Kidney epithelial cell (primary cell): ENCODE results near the gene LTBP1. TPM values are rescaled to one million over a fixed set of nuclear protein-coding genes. Genes with fewer than 3 reads are reported as not detected.

Experiments
- DNase-seq: peaks from one replicate; pipeline ENCODE4 v3.0.0-alpha.2; 2010; ENCODE audit warnings: low read depth
- H3K27me3 ChIP-seq: 2 replicates; pipeline ENCODE4 v1.6.0; 2011; ENCODE audit warnings: low read length; ENCODE audit not compliant: control insufficient read depth, insufficient read depth
- H3K36me3 ChIP-seq: 2 replicates; pipeline ENCODE4 v1.5.1; 2011; ENCODE audit warnings: low read length; ENCODE audit not compliant: control insufficient read depth, insufficient read depth
- H3K4me3 ChIP-seq: 2 replicates; pipeline ENCODE4 v1.5.1; 2011; ENCODE audit warnings: low read depth, mild to moderate bottlenecking, control low read depth, low read length
- CTCF ChIP-seq: IDR thresholded peaks from 2 replicates; pipeline ENCODE4 v1.5.1; 2011; ENCODE audit warnings: mild to moderate bottlenecking, moderate library complexity, low read length, control low read depth, inconsistent platforms; ENCODE audit not compliant: insufficient read depth, poor library complexity, severe bottlenecking
- total RNA-seq: library from RNA; depleted of rRNA; stranded (reverse); fragments of >200 nt; gene quantifications from 2 replicates; pipeline ENCODE4 v1.2.3, GENCODE V29; 2015

LTBP1 gene
- total RNA-seq, 1 donor from 2014 or later = 39.3 TPM

DNA sequence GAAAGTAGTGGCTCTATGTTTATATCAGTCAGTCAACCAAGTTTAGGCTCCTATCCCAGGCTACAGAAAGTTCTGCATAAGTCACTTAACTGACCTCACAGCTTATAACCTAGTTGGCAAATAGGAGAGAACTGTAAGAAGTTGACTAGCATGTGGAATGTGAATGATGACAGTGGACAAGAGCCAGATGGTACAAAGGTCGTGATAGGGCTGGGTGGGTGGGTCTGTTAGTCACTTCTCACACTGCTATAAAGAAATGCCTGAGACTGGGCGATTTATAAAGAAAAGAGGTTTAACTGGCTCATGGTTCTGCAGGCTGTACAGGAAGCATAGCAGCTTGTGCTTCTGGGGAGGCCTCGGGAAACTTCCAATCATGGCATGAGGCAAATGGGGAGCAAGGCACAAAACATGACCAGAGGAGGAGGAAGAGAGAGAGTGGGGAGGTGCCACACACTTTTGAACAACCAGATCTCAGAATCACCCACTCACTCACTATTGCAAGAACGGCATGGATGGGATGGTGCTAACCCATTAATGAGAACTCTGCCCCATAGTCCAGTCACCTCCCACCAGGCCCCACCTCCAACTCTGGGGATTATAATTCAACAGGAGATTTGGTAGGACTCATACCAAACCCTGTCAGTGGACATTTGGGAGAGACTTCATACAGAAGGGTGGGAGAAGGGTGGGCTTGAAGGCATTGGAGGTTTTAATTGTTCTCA is 68.8 kb downstream of the LTBP1 start:
- Histone ChIP-seq H3K27me3 (no peaks in the 10 kb centered on the region), H3K36me3 (no peaks in the 10 kb centered on the region), H3K4me3 (no peak overlapping the region)
- TF ChIP-seq CTCF = no peak
- no peak for DNase-seq

- no peak for DNase-seq
- TF ChIP-seq CTCF = no peak
- Histone ChIP-seq H3K36me3 (no peaks in the 10 kb centered on the region), H3K4me3 (no peak overlapping the region), H3K27me3 (no peaks in the 10 kb centered on the region)
Observed at GRCh38 chr2:33018271-33018670, 71.5 kb downstream of the LTBP1 start.

DNA sequence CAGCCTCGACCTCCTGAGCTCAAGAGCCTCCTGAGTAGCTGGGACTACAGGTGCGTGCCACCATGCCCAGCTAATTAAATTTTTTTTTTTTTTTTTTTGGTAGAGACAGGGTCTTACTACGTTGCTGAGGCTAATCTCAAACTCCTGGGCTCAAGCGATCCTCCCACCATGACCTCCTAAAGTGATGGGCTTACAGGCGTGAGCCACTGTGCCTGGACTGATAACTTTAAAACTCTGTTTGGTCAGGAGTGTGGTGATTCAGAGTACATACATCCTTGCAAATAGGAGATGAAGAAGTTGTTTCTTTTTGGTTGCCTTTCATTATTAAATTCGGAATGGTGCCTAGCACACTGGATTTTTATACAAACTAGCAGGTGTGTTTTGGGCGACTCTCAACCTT is 73.0 kb downstream of the LTBP1 start:
- no peak for DNase-seq
- Histone ChIP-seq H3K4me3 (no peak overlapping the region), H3K36me3 (no peaks in the 10 kb centered on the region), H3K27me3 (no peaks in the 10 kb centered on the region)
- TF ChIP-seq CTCF = no peak

DNA sequence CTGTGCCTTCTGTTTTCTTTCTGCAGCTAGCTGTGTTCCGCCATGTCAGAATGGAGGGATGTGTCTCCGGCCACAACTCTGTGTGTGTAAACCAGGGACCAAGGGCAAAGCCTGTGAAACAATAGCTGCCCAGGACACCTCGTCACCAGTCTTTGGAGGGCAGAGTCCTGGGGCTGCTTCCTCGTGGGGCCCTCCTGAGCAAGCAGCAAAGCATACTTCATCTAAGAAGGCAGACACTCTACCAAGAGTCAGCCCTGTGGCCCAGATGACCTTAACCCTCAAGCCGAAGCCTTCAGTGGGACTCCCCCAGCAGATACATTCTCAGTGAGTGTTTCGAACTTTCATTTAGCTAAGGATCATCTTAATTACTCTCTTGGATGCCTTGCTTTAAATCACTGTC is 74.1 kb downstream of the LTBP1 start:
- no peaks in the 10 kb centered on the region for H3K27me3 ChIP-seq
- DNase-seq = no peak
- no peak overlapping the region for H3K4me3 ChIP-seq
- TF ChIP-seq CTCF = no peak
- no peaks in the 10 kb centered on the region for H3K36me3 ChIP-seq

- H3K36me3 ChIP-seq = no peaks in the 10 kb centered on the region
Observed at GRCh38 chr2:33021542-33022227, 74.9 kb downstream of the LTBP1 start.

More at GRCh38 chr2:33021542-33022227, 74.9 kb downstream of the LTBP1 start:
- DNase-seq = no peak
- TF ChIP-seq CTCF = no peak
- H3K4me3 ChIP-seq = no peak overlapping the region
- no peaks in the 10 kb centered on the region for H3K27me3 ChIP-seq
